Stromal cell of bone marrow (primary cell): ENCODE data around the gene SLC34A3.
"Not testable (repeated sequence)": the region's sequence is repeated elsewhere in the genome, so short reads cannot be mapped to it uniquely, and the experiment has no call there.

ENCODE experiments used
- DNase-seq: peaks from one replicate; pipeline ENCODE4 v3.0.0-alpha.2; 2012; ENCODE audit warnings: low read depth

The SLC34A3 gene

DNA sequence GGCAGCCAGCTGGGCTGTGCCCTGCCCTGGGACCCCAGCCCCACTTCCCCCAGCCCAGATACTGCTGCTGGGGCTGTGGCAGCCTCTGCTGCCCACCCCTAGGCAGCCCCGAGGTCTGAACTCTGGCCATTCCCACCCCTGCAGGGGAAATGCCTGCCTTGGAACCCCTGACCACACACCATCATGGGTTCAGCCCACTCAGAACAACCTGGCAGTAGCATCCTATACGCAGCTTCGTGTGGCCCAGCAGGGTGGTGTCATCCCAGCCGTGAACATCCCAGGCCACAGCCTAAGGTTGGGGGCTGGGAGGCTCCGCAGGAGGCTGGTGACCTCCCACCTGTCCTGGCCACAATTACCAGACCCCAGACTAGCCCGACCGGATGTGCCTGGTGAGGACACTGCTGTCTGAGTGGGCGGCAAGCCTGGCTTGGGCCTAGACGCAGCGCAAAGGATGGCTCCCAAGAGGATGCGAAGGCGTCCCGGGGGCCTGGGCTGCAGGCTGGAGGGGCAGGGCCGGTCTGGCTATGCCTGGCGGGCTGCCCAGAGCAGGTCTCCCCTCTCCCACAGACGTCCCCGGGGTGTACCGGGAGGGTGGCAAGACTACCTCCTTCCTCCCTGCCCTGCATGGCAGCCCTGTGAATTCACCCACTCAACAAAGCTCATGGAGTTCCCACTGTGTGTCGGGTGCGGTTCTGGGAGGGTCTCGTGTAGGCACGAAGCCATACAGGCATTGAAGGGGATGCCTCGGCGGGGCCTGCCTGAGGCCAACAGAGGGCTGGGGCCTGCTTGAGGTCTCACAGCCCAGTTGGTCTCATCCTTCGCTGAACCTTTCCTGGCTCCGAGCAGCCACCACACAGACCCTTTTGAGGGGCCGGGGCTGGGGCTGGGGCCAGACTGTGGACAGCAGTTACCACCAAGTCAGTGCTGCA, 1.5 kb upstream of the SLC34A3 start:
- no peak for DNase-seq

DNA sequence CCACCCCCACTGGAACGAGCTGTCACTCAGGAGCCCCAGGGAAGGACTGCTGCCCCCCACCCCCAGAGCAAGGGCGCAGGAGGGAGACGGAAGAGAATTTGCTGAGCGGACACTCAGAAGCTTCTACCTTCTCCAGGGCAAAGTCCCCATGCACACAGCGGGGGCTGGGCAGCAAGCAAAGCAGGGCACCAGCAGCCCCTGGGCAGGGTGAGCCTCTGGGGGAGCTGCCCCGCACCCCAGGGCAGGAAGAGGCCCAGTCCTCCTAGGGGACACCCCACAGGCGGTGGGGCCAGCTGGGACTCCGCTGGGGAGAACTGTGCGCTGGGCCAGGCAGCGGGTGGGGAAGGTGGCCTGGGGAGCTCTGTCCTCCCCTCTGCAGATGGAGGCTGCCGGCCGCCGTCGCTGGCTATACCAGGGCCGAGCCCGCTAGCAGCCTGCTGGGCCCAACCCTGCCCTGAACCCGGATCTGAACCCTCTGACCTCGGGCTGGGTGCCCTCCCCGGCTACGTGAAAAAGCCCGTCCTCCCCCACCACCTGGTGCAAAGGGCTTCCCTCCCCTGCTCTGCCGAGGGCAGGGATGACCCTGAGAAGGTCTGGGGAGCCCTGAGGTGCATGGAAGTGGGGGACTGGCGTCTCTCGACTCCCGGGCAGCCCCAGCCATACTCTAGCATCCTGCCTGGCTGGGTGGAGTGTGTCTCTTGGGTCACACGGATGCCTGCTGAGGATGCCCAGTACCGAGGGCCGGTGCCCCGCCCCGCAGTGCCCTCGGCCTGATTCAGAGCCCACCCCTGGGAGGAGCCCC, 597 bp upstream of the SLC34A3 start:
- no peak for DNase-seq

- no peak for DNase-seq
Observed at GRCh38 chr9:137231372-137232039, 805 bp downstream of the SLC34A3 start.

- no peak for DNase-seq
Observed at GRCh38 chr9:137232101-137232500, 1.4 kb downstream of the SLC34A3 start.

GRCh38 chr9:137232510-137232909, 1.8 kb downstream of the SLC34A3 start:
- DNase-seq: no peak

DNA sequence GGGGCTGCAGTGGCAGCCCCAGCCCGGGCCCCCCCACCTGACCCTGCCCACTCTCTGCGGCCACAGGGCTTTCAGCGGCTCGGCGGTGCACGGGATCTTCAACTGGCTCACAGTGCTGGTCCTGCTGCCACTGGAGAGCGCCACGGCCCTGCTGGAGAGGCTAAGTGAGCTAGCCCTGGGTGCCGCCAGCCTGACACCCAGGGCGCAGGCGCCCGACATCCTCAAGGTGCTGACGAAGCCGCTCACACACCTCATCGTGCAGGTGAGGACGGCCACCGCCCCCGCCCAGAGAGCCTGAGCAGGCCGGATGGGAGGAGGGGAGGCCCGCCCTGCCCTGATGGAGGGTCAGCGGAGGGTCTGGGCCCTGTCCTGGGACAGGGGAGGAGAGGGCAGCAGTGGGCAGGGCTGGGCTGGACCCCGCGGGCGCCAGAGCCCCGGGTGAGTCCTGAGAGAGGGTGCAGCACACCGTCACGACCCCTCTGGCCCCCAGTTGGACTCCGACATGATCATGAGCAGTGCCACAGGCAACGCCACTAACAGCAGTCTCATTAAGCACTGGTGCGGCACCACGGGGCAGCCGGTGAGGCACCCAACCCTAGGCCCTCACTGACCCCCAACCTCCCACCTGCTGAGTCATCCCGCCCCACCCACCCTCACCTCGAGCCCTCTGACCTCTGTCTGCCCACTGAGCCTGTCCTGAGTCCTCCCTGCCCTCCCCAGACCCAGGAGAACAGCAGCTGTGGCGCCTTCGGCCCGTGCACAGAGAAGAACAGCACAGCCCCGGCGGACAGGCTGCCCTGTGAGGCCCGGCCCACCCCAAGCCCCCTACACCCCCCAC, 2.7 kb downstream of the SLC34A3 start:
- no peak for DNase-seq

DNA sequence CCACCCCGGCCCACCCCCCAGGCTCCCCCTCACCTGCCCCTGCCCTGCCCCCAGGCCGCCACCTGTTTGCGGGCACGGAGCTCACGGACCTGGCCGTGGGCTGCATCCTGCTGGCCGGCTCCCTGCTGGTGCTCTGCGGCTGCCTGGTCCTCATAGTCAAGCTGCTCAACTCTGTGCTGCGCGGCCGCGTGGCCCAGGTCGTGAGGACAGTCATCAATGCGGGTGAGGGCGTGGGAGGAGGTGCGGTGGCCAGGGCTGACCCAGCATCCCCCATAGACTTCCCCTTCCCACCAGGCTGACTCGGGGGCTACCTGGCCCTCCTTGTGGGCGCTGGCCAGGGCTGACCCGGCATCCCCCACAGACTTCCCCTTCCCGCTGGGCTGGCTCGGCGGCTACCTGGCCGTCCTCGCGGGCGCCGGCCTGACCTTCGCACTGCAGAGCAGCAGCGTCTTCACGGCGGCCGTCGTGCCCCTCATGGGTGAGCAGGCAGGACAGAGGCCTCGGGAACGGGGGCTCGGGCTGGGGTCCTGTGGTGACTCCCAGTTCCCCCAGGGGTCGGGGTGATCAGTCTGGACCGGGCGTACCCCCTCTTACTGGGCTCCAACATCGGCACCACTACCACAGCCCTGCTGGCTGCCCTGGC, 3.5 kb downstream of the SLC34A3 start:
- DNase-seq: no peak

DNA sequence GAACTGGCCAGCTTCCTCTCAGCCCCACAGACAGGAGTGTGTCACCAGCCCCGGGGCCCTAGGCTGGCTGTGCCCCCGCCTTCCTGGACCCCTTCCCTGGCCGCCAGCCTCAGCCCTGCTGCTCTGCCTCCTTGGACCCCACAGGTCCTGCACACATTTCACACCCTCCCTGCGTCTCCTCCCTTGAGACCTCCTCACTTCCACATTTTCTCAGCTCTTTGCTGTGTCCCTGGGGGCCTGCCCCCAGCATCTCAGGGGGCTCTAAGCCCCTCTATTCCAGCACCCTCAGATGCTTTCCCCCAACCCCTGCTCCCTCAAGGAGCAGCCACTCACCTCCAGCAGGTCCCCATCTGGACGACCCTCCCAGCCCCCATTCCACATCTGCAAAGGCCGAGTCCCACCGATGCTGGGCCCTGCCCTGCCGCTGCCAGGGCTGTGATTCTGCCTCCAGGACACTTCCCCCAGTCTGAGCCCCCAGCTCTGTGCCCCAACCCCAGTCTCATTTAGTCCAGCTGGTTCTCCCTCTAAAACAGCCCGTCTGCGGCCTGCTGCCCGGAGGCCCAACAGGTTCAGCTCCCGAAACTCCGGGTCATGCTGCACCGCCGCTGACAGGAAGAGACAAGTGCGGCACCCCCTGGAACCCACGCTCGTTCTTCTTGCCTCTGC, 4.2 kb downstream of the SLC34A3 start:
- no peak for DNase-seq

DNA sequence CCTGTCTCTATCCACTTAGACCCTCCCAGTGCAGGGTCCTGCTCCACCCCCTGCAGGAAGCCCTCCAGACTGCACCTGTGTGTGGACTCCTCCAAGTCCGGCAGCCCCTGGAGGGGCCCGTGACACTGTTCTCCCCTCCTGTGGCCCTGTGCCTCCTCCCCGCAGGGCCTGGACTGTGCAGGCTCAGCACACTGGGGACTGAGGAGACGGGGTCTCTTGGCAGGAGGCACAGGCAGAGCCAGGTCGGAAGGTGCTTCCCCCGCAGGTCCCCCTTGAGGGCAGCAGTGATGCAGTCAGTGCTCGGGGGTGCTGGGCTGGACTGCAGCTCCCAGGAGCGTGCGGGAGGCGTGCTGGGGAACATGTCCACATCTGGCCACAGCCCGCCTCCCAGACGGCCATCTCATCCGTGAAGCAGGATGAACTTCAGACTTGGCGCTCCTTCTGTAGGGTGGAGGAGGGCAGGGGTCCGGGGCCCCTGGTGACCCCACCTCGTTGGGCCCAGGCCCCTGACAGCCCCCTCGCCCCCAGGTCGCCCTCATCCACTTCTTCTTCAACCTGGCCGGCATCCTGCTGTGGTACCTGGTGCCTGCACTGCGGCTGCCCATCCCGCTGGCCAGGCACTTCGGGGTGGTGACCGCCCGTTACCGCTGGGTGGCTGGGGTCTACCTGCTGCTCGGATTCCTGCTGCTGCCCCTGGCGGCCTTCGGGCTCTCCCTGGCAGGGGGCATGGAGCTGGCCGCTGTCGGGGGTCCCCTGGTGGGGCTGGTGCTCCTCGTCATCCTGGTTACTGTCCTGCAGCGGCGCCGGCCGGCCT, 4.9 kb downstream of the SLC34A3 start:
- no peak for DNase-seq

DNA sequence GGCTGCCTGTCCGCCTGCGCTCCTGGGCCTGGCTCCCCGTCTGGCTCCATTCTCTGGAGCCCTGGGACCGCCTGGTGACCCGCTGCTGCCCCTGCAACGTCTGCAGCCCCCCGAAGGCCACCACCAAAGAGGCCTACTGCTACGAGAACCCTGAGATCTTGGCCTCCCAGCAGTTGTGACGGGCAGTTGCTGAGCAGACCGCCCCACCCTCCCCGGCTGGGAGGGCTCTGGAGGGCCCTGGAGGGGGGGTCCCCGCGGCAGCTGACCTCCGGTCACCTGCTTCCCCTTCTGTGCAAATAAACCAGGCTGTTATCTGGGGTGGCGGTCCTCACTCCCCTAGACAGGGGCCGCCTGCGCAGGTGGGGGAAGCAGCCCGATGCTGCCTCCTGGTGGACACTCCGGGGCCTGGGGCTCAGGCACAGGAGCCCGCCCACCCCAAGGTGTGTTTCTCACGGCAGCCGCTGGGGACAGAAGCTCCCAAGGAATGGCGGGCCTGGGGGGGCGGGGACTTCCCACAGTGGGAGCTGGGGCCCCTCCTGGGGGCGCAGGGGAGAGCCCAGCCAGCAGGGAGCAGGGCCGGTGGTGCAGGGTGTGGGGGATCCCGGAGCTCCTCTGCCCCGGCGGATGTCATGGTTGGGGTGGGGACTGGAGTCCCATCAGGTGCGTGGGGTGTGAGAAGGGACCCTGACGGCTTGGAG, 5.7 kb downstream of the SLC34A3 start:
- peak; percentile 40 for DNase-seq

GRCh38 chr9:137236936-137237421, 6.3 kb downstream of the SLC34A3 start:
- no peak for DNase-seq

DNA sequence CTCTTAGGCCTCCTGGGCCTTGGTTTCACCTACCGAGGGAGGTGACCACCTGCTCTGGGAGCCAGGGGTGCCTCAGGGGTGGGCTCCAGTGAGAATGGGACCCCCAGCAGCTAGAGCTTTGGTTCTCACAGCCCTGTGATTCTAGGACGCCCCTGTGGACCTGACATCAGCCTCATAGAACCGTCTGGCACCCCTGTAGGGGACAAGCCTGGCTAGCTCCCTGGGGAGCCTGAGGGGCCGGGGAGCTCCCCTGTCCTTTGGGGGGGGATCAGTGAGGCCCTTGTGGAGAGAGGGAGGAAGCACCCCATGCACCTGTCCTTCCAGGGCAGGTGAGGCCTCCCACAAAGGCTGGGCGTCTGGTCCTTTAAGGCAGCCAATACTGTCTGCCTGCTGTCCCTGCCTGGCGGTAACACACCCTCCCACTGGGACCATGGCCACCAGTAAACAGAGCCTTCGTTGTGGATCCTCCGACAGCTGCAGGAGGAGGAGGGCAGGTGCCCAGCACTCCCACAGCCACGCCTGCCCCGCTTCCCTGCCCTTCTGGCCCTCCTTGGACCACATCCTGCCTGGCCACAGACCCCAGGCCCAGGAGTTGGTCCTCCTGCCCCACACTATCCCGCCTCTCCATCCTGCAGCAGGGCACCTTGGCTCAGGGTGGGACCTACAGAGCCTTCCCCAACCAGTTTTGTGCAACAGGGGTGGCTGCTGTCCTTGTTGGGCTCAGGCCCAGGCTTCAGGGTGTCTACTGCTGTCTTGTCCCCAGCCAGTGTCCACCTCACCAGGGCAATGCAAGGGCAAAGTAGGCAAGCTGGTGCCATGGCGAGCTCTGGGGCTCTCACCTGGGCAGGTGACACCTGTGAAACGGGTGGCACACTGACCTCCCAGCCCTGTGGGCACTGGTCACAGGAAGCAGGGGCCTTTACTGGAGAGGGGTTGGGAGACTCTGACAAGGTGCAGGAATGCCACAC, 7.3 kb downstream of the SLC34A3 start:
- DNase-seq: no peak

DNA sequence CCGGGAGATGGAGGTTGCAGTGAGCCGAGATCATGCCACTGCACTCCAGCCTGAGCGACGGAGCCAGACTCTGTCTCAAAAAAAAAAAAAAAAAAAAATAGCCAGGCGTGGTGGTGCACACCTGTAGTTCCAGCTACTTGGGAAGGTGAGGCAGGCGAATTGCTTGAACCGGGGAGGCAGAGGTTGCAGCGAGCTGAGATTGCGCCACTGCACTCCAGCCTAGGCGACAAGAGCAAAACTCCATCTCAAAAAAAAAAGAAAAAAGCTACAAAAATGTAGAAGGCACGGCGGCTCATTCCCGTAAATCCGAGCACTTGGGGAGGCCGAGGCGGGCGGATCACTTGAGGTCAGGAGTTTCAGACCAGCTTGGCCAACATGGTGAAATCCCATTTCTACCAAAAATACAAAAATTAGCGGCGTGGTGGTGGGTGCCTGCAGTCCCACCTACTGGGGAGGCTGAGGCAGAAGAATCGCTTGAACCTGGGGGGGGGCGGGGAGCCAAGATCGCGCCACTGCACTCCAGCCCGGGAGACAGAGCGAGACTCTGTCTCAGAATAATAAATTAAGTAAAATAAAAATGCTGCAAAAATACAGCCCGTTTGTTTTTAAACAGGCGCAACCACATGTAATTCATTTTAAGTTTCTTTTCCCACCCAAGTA, 9.0 kb downstream of the SLC34A3 start:
- DNase-seq: not testable (repeated sequence)

DNA sequence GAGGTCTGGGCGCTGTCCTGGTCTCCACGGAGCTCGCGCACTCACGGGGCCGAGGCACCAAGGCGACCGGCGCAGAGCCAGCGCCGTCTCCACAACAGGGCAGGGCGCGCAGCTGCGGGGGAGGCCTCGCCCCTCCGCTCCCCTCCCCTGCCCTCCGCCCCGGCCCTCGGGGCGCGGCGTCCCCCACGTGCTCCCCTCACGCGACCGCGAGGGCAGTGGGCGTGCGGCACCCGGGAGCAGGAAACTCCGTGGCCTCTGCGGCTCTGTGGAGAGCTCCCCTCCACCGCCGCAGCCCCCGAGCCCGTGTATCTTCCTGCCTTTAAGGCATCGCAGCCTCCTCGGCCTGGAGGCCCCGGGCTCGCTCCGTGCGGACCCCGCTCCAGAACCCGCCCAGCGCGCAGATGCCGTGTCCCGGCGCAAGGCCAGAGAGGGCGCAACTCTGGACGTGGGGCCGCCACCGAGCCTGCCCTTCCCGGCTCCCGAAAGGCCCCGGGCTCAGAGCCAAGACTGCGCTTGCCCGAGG, 9.7 kb downstream of the SLC34A3 start:
- DNase-seq: peak; percentile 61

DNA sequence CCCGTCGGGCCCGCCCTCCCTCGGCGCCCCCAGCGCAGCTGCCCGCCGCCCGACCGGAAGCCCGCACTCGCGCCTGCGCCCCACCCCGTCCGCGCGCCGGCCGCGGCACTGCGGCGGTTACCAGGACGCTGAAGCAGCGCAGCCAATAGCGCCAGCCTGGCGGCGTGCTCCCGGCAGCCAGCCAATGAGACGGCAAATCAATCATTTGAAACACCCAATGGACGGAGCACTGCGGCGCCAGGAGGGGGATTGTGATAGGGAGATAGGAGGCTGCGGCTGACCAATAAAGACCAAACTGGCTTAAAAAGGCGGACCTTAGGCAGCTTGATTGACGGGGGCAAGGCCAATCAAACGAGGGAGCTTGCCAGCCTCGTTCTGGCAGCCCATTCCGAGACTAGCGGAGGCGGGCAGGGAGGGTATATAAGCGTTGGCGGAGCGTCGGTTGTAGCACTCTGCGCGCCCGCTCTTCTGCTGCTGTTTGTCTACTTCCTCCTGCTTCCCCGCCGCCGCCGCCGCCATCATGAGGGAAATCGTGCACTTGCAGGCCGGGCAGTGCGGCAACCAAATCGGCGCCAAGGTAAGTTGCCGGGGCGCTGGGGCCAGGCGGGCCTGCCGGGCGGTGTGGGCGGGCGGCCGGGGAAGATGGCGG, 10.3 kb downstream of the SLC34A3 start, which contains the start of gene TUBB4B:
TSS of gene TUBB4B (plus strand) at position 447 of the 649 bp plus-strand sequence. CDS start at position 521, 74 bp downstream.
- DNase-seq: peak; percentile 100
